GM12865 (cell line): ENCODE results near the gene DNAH7.

Source experiments
- DNase-seq: peaks from one replicate; pipeline ENCODE4 v3.0.0; 2010; ENCODE audit warnings: low read depth
- H3K4me3 ChIP-seq: 2 replicates; pipeline ENCODE4 v1.5.1; 2011; ENCODE audit warnings: mild to moderate bottlenecking, low read depth, low read length, control low read depth
- CTCF ChIP-seq: IDR thresholded peaks from 2 replicates; pipeline ENCODE4 v1.5.1; 2011; ENCODE audit warnings: low read length, control low read depth, low read depth, inconsistent platforms; ENCODE audit not compliant: insufficient read depth; ENCODE audit errors: missing control alignments

DNAH7 gene

GRCh38 chr2:195737511-195738325 lies 330.9 kb downstream of the DNAH7 start:
- TF ChIP-seq CTCF, result no peak
- no peak for DNase-seq
- H3K4me3 ChIP-seq, result no peak overlapping the region

- no peak for DNase-seq
- no peak overlapping the region for H3K4me3 ChIP-seq
- no peak for TF ChIP-seq CTCF
These were observed 333.3 kb downstream of the DNAH7 start for GRCh38 chr2:195735347-195735746.

- TF ChIP-seq CTCF, result no peak
- H3K4me3 ChIP-seq, result no peak overlapping the region
- DNase-seq, result no peak
These were observed 333.7 kb downstream of the DNAH7 start for GRCh38 chr2:195734931-195735330.

- TF ChIP-seq CTCF, result no peak
- H3K4me3 ChIP-seq, result no peak overlapping the region
- no peak for DNase-seq
These were observed 334.2 kb downstream of the DNAH7 start for GRCh38 chr2:195734395-195734794.

GRCh38 chr2:195733831-195734230 lies 334.8 kb downstream of the DNAH7 start:
- H3K4me3 ChIP-seq, result no peak overlapping the region
- TF ChIP-seq CTCF, result no peak
- no peak for DNase-seq

- no peak for TF ChIP-seq CTCF
- no peak overlapping the region for H3K4me3 ChIP-seq
- DNase-seq, result no peak
These were observed 336.1 kb downstream of the DNAH7 start for GRCh38 chr2:195732574-195732973.

GRCh38 chr2:195730912-195731311 lies 337.7 kb downstream of the DNAH7 start:
- DNase-seq, result no peak
- no peak for TF ChIP-seq CTCF
- no peak overlapping the region for H3K4me3 ChIP-seq
